Upper lobe of left lung (tissue), 6 donors: Measurements from ENCODE around the gene TXNRD2. TPM values are rescaled to one million over a fixed set of nuclear protein-coding genes. Genes with fewer than 3 reads are reported as not detected.

Experiments
- ATAC-seq, 2 donors: fragments of 200-7000 bp; cut with Tn5 transposase; one replicate each; pipeline ENCODE4 v1.9.1; 2022; ENCODE audit warnings: mild to moderate bottlenecking in 2 of 2, moderate library complexity in 2 of 2; ENCODE audit not compliant: low FRiP score in 2 of 2
- DNase-seq, 2 donors: peaks; one replicate each; pipeline ENCODE4 v3.0.0-alpha.2; 2019 to 2020
- H3K27ac ChIP-seq, 4 donors: fragments of 200-600 bp; sonication (generic); one replicate each; pipeline ENCODE4 v1.5.1; 2016 to 2019
- H3K27me3 ChIP-seq, 4 donors: fragments of 200-600 bp; sonication (generic); one replicate each; pipeline ENCODE4 v1.5.1; 2017 to 2019
- H3K36me3 ChIP-seq, 4 donors: fragments of 200-600 bp; sonication (generic); one replicate each; pipeline ENCODE4 v1.5.1; 2016 to 2019
- H3K4me1 ChIP-seq, 4 donors: fragments of 200-600 bp; sonication (generic); one replicate each; pipeline ENCODE4 v1.5.1; 2018 to 2019
- H3K4me3 ChIP-seq, 4 donors: fragments of 200-600 bp; sonication (generic); one replicate each; pipeline ENCODE4 v1.5.1; 2017 to 2019; ENCODE audit warnings: mild to moderate bottlenecking in 2 of 4, moderate library complexity in 1 of 4
- H3K9me3 ChIP-seq, 4 donors: fragments of 200-600 bp; sonication (generic); one replicate each; pipeline ENCODE4 v1.5.1; 2018 to 2019
- CTCF ChIP-seq, 6 experiments: fragments of 450-650 bp in 4 of 6; fragments of 200-600 bp in 2 of 6; sonication (generic) in 2 of 6; IDR thresholded peaks; one replicate each; pipeline ENCODE4 v1.5.1; 2016 to 2019; ENCODE audit warnings: antibody characterized with exemption in 6 of 6
- EP300 ChIP-seq, 4 donors: sonication (generic); formaldehyde crosslinking; IDR thresholded peaks; one replicate each; pipeline ENCODE4 v1.5.1; 2017; ENCODE audit warnings: antibody characterized with exemption in 4 of 4, control low read depth in 2 of 4
- POLR2A ChIP-seq, 4 donors: fragments of 450-650 bp; IDR thresholded peaks; one replicate each; pipeline ENCODE4 v1.5.1; 2016 to 2017; ENCODE audit warnings: antibody characterized with exemption in 4 of 4, mild to moderate bottlenecking in 2 of 4
- POLR2AphosphoS5 ChIP-seq, 2 donors: sonication (generic); formaldehyde crosslinking; IDR thresholded peaks; one replicate each; pipeline ENCODE4 v1.5.1; 2017; ENCODE audit warnings: antibody characterized with exemption in 2 of 2
- WGBS, 2 donors: methylation state at CpG; one replicate each; pipeline ENCODE4 v1.1.5; 2017 to 2018; 5-methylcytosine and 5-hydroxymethylcytosine counted together
- total RNA-seq, 6 donors: library from RNA; depleted of rRNA in 4 of 6; stranded (reverse); fragments of >200 nt in 4 of 6; gene quantifications; one replicate each; pipeline versions ENCODE4 v1.1.0 to v1.2.1, GENCODE V29; 2016 to 2021
- donor health status: DM: no; HTN: no; CAD: no; lungs with moderate emphysema.
- donor health status: DM: no; HTN: yes; CAD: no; lungs with severe emphysema.

The TXNRD2 gene
- total RNA-seq, 6 donors from 2014 or later: 29.6 to 78.6 (median 49.3) TPM

GRCh38 chr22:19980766-19981165, 39.1 kb upstream of the TXNRD2 start:
- Histone ChIP-seq H3K27ac (no peak overlapping the region), H3K27me3 (no peaks in the 10 kb centered on the region), H3K4me1 (peaks cover 2 to 19% (median 9%) of the 10 kb centered on the region in 4 donors), H3K9me3 (no peaks in the 10 kb centered on the region), H3K36me3 (peaks cover 0 to 37% (median 18%) of the 10 kb centered on the region in 4 donors), H3K4me3 (no peak overlapping the region)
- DNase-seq (no peak), ATAC-seq (no peak)
- 91 to 100% methylated on average over 1 to 6 of the region's 7 CpGs for WGBS, 2 donors
- no peak for TF ChIP-seq EP300 (IDR thresholded peaks at IDR 0.05)
- TF ChIP-seq POLR2AphosphoS5 (IDR thresholded peaks at IDR 0.05): no peak
- TF ChIP-seq POLR2A (IDR thresholded peaks at IDR 0.05): no peak
- no peak for TF ChIP-seq CTCF (IDR thresholded peaks at IDR 0.05)

GRCh38 chr22:19979712-19980493, 38.3 kb upstream of the TXNRD2 start:
- DNase-seq: peak in 1 of 2 donors; percentile 83
- no peak for TF ChIP-seq POLR2A (IDR thresholded peaks at IDR 0.05)
- no peak for TF ChIP-seq EP300 (IDR thresholded peaks at IDR 0.05)
- no peak for TF ChIP-seq CTCF (IDR thresholded peaks at IDR 0.05)
- TF ChIP-seq POLR2AphosphoS5 (IDR thresholded peaks at IDR 0.05): no peak
- Histone ChIP-seq H3K4me1 (peaks cover 0 to 12% (median 4%) of the 10 kb centered on the region in 4 donors), H3K4me3 (no peak overlapping the region), H3K27me3 (no peaks in the 10 kb centered on the region), H3K27ac (no peak overlapping the region), H3K36me3 (peaks cover 0 to 37% (median 18%) of the 10 kb centered on the region in 4 donors), H3K9me3 (no peaks in the 10 kb centered on the region)
- ATAC-seq: no peak
- WGBS, 2 donors: 93 to 95% methylated on average over 16 to 48 of the region's 52 CpGs

GRCh38 chr22:19978748-19979147, 37.1 kb upstream of the TXNRD2 start:
- Histone ChIP-seq H3K27me3 (no peaks in the 10 kb centered on the region), H3K4me1 (peaks cover 0 to 11% (median 7%) of the 10 kb centered on the region in 4 donors), H3K36me3 (peaks cover 0 to 39% (median 18%) of the 10 kb centered on the region in 4 donors), H3K4me3 (no peak overlapping the region), H3K9me3 (no peaks in the 10 kb centered on the region), H3K27ac (no peak overlapping the region)
- no peak for ATAC-seq
- peak in 1 of 2 donors; percentile 66 for DNase-seq
- no peak for TF ChIP-seq CTCF (IDR thresholded peaks at IDR 0.05)
- TF ChIP-seq EP300 (IDR thresholded peaks at IDR 0.05): no peak
- TF ChIP-seq POLR2AphosphoS5 (IDR thresholded peaks at IDR 0.05): no peak
- TF ChIP-seq POLR2A (IDR thresholded peaks at IDR 0.05): no peak
- WGBS, 2 donors: 95 to 97% methylated on average over 6 to 17 of the region's 17 CpGs

- Histone ChIP-seq H3K4me3 (no peak overlapping the region), H3K4me1 (peaks cover 0 to 11% (median 7%) of the 10 kb centered on the region in 4 donors), H3K27me3 (no peaks in the 10 kb centered on the region), H3K36me3 (peaks cover 0 to 50% (median 24%) of the 10 kb centered on the region in 4 donors), H3K27ac (no peak overlapping the region), H3K9me3 (no peaks in the 10 kb centered on the region)
- no peak for TF ChIP-seq CTCF (IDR thresholded peaks at IDR 0.05)
- no peak for TF ChIP-seq EP300 (IDR thresholded peaks at IDR 0.05)
- ATAC-seq (no peak), DNase-seq (peak in 1 of 2 donors; percentile 73)
- 90 to 100% methylated on average over 2 to 32 of the region's 32 CpGs for WGBS, 2 donors
Measured at GRCh38 chr22:19977296-19978243, 36.0 kb upstream of the TXNRD2 start.
